Measurements from ENCODE around the gene PREX1.

The PREX1 gene

GRCh38 chr20:48805716-48806115 lies 22.1 kb downstream of the PREX1 start:
- Mint-ChIP-seq H3K27ac (no peak overlapping the region), H3K27me3 (no peaks in the 10 kb centered on the region), H3K4me1 (ENCODE audit: low read depth) (peaks cover 95% of the 10 kb centered on the region), H3K9me3 (peaks cover 9% of the 10 kb centered on the region), H3K36me3 (ENCODE audit: low read depth) (peaks cover 64% of the 10 kb centered on the region), H3K4me3 (no peak overlapping the region)
- intact Hi-C loops (cut with micrococcal nuclease), result no loop called here

- peaks cover 9% of the 10 kb centered on the region for H3K9me3 Mint-ChIP-seq
- H3K4me1 Mint-ChIP-seq (ENCODE audit: low read depth), result peaks cover 98% of the 10 kb centered on the region
- H3K36me3 Mint-ChIP-seq (ENCODE audit: low read depth), result peaks cover 64% of the 10 kb centered on the region
- no peak overlapping the region for H3K4me3 Mint-ChIP-seq
- no peak overlapping the region for H3K27ac Mint-ChIP-seq
- intact Hi-C loops (cut with micrococcal nuclease), result no loop called here
- no peaks in the 10 kb centered on the region for H3K27me3 Mint-ChIP-seq
These were observed 22.5 kb downstream of the PREX1 start for GRCh38 chr20:48805286-48805685.

DNA sequence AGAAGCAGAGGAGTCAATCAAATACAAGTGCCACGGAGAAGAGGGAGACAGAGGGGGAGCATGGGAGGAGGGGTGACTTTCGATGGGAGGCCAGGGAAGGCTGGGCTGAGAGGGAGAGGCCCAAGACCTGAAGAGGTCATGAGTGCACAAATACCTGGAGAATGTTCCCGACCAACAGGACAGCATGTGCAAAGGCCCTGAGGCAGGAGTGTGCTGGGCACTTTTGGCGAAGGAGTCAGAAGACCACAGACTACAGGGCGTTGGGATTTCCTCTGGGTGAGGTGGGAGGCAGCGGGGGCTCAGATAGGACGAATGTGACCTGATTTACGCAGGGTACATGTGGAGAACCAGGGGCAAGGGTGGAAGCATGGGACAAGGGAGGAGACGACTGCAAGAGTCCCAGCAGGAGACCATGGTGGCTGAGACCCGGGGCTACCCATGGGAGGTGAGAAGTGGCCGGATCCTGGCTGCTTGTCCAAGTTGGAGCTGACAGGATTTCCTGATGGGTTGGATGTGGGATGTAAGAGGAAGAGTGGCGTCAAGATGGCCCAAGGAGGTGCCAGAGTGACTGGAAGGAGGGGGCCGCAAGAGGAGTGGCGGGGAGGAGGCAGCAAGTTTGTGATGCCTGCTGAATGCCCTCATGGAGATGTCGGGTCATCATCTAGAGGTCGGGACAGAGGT lies 23.4 kb downstream of the PREX1 start:
- H3K9me3 Mint-ChIP-seq, result peaks cover 9% of the 10 kb centered on the region
- H3K4me3 Mint-ChIP-seq, result no peak overlapping the region
- intact Hi-C loops (cut with micrococcal nuclease), result no loop called here
- H3K27ac Mint-ChIP-seq, result peak overlapping the region; percentile 45
- peaks cover 98% of the 10 kb centered on the region for H3K4me1 Mint-ChIP-seq (ENCODE audit: low read depth)
- H3K27me3 Mint-ChIP-seq, result no peaks in the 10 kb centered on the region
- H3K36me3 Mint-ChIP-seq (ENCODE audit: low read depth), result peaks cover 64% of the 10 kb centered on the region

GRCh38 chr20:48803176-48804053 lies 24.4 kb downstream of the PREX1 start:
- Mint-ChIP-seq H3K27ac (peak overlapping the region; percentile 45), H3K9me3 (peaks cover 9% of the 10 kb centered on the region), H3K4me3 (no peak overlapping the region), H3K4me1 (ENCODE audit: low read depth) (peaks cover 98% of the 10 kb centered on the region), H3K36me3 (ENCODE audit: low read depth) (peaks cover 61% of the 10 kb centered on the region), H3K27me3 (no peaks in the 10 kb centered on the region)
- intact Hi-C loops (cut with micrococcal nuclease), result no loop called here

GRCh38 chr20:48802647-48803046 lies 25.2 kb downstream of the PREX1 start:
- Mint-ChIP-seq H3K4me3 (no peak overlapping the region), H3K9me3 (peaks cover 9% of the 10 kb centered on the region), H3K36me3 (ENCODE audit: low read depth) (peaks cover 64% of the 10 kb centered on the region), H3K27ac (no peak overlapping the region), H3K4me1 (ENCODE audit: low read depth) (peaks cover 98% of the 10 kb centered on the region), H3K27me3 (no peaks in the 10 kb centered on the region)
- intact Hi-C loops (cut with micrococcal nuclease), result no loop called here

DNA sequence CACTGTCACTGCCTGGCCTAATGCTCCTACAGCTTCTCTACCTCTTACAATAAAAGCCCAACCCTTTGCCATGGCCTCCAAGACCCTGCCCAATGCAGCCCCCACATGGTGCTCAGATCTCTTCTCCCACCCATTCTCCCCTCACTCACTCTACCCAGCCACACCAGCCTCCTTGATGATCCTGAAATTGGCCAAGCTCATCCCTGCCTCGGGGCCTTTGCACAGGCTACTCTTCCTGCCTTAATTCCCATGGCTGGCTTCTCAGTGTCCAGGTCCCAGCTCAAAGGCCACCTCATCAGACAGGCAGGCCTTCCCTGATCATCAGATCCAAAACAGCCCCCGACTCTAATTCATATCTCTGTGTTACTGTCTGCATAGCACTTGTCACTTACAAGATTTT lies 25.6 kb downstream of the PREX1 start:
- peaks cover 59% of the 10 kb centered on the region for H3K36me3 Mint-ChIP-seq (ENCODE audit: low read depth)
- no peaks in the 10 kb centered on the region for H3K27me3 Mint-ChIP-seq
- H3K4me3 Mint-ChIP-seq, result no peak overlapping the region
- peaks cover 98% of the 10 kb centered on the region for H3K4me1 Mint-ChIP-seq (ENCODE audit: low read depth)
- intact Hi-C loops (cut with micrococcal nuclease), result no loop called here
- H3K27ac Mint-ChIP-seq, result no peak overlapping the region
- H3K9me3 Mint-ChIP-seq, result peaks cover 5% of the 10 kb centered on the region

DNA sequence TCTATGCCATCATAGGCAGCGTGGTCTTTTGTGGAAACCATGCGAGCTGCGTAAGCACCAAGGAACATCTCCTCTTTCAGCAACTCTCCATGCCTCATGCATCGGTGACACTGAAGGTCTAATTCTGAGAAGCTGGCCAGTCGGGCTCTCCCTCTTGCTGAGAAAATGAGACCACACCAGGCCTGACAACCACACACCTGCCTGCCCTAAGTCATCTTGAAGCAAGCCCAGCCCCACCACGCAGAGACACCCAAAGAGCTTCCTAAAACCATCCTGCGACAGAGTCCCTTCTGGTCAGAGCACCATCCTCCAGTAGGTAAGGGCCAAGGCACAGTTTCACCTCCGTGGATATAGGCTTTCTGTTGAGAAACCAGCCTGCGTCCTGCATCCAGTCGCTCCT lies 26.6 kb downstream of the PREX1 start:
- H3K4me1 Mint-ChIP-seq (ENCODE audit: low read depth), result peaks cover 95% of the 10 kb centered on the region
- peaks cover 50% of the 10 kb centered on the region for H3K36me3 Mint-ChIP-seq (ENCODE audit: low read depth)
- intact Hi-C loops (cut with micrococcal nuclease), result no loop called here
- no peak overlapping the region for H3K4me3 Mint-ChIP-seq
- no peaks in the 10 kb centered on the region for H3K27me3 Mint-ChIP-seq
- no peak overlapping the region for H3K27ac Mint-ChIP-seq
- H3K9me3 Mint-ChIP-seq, result no peaks in the 10 kb centered on the region

- Mint-ChIP-seq H3K4me1 (ENCODE audit: low read depth) (peaks cover 95% of the 10 kb centered on the region), H3K4me3 (no peak overlapping the region), H3K27ac (no peak overlapping the region), H3K27me3 (no peaks in the 10 kb centered on the region), H3K9me3 (no peaks in the 10 kb centered on the region), H3K36me3 (ENCODE audit: low read depth) (peaks cover 48% of the 10 kb centered on the region)
- intact Hi-C loops (cut with micrococcal nuclease), result no loop called here
These were observed 27.6 kb downstream of the PREX1 start for GRCh38 chr20:48800177-48800576.

GRCh38 chr20:48799328-48800105 lies 28.3 kb downstream of the PREX1 start:
- H3K27me3 Mint-ChIP-seq, result no peaks in the 10 kb centered on the region
- H3K4me1 Mint-ChIP-seq (ENCODE audit: low read depth), result peaks cover 95% of the 10 kb centered on the region
- peaks cover 43% of the 10 kb centered on the region for H3K36me3 Mint-ChIP-seq (ENCODE audit: low read depth)
- intact Hi-C loops (cut with micrococcal nuclease), result no loop called here
- H3K9me3 Mint-ChIP-seq, result no peaks in the 10 kb centered on the region
- peak overlapping the region; percentile 22 for H3K27ac Mint-ChIP-seq
- no peak overlapping the region for H3K4me3 Mint-ChIP-seq

DNA sequence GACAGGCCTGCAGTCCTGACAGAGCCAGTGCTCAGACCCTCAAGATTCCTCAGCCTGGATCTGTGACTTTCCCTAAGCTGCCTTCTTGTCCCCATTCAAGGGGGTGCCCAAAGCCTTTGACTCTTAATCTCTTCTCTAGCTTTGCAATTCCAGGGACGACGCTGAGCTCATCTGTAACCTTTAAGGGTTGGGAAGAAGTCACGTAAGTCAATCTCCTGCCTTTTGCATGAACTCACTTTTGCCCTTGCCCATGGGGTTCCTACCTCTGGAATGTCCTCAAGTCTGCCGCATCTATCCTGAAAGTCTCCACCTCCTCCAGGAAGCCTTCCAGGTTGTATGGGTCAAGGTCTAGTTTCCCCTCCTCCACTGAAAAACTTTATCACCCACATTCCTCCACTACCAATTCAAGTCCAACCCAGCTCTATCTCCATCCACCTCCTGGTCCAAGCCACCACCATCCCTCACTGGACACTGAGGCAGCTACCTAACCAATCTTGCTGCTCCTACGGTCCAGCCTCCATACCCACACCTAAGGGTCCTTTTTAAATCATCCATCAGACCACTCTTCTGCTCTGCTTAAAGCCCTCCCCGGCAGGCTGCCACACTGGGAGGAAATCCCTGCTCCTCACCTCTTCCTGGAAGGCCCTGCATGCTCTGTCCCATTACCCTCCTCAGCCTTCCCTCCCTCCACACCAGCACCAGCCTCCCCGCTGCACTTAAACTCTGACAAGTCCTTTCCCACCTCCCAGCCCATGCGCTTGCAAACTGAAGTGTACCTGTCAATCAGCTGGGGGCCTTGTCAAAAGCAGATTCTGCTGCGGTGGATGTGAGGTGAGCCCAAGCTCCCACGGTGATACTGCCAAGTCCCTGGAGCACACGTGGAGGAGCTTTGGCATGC lies 29.7 kb downstream of the PREX1 start:
- H3K4me3 Mint-ChIP-seq, result peak overlapping the region; percentile 65
- peak overlapping the region; percentile 88 for H3K27ac Mint-ChIP-seq
- no peaks in the 10 kb centered on the region for H3K27me3 Mint-ChIP-seq
- H3K36me3 Mint-ChIP-seq (ENCODE audit: low read depth), result peaks cover 35% of the 10 kb centered on the region
- no peaks in the 10 kb centered on the region for H3K9me3 Mint-ChIP-seq
- intact Hi-C loops (cut with micrococcal nuclease), result no loop called here
- peaks cover 89% of the 10 kb centered on the region for H3K4me1 Mint-ChIP-seq (ENCODE audit: low read depth)

GRCh38 chr20:48797275-48797825 lies 30.4 kb downstream of the PREX1 start:
- H3K4me3 Mint-ChIP-seq, result peak overlapping the region; percentile 65
- intact Hi-C loops (cut with micrococcal nuclease), result no loop called here
- peaks cover 83% of the 10 kb centered on the region for H3K4me1 Mint-ChIP-seq (ENCODE audit: low read depth)
- H3K27ac Mint-ChIP-seq, result peak overlapping the region; percentile 88
- H3K9me3 Mint-ChIP-seq, result no peaks in the 10 kb centered on the region
- H3K36me3 Mint-ChIP-seq (ENCODE audit: low read depth), result peaks cover 30% of the 10 kb centered on the region
- no peaks in the 10 kb centered on the region for H3K27me3 Mint-ChIP-seq

GRCh38 chr20:48795732-48796131 lies 32.1 kb downstream of the PREX1 start:
- Mint-ChIP-seq H3K4me3 (no peak overlapping the region), H3K27ac (peak overlapping the region; percentile 37), H3K36me3 (ENCODE audit: low read depth) (peaks cover 22% of the 10 kb centered on the region), H3K4me1 (ENCODE audit: low read depth) (peaks cover 83% of the 10 kb centered on the region), H3K27me3 (no peaks in the 10 kb centered on the region), H3K9me3 (no peaks in the 10 kb centered on the region)
- intact Hi-C loops (cut with micrococcal nuclease), result no loop called here
